SK-N-SH (cell line): ENCODE data around the gene RCCD1. TPM values are rescaled to one million over a fixed set of nuclear protein-coding genes. Genes with fewer than 3 reads are reported as not detected.

Experiments
- CTCF ChIA-PET: fragments of 300-600, 350-600 bp; formaldehyde crosslinking; extraction: SDS; loops from one replicate; lab custom pipeline; 2021; lab: Yijun Ruan, JAX
- POLR2A ChIA-PET: fragments of 350-600 bp; sonication (Branson Sonifier 250); formaldehyde crosslinking; extraction: SDS; loops from one replicate; lab custom pipeline; 2020; ENCODE audit warnings: antibody characterized with exemption, inconsistent platforms; lab: Yijun Ruan, JAX
- DNase-seq: peaks from one replicate; pipeline ENCODE4 v3.0.0; 2012
- H2AFZ ChIP-seq: fragments of 200-600 bp; sonication (generic); 2 replicates; pipeline ENCODE4 v1.8.1; 2016; ENCODE audit warnings: antibody characterized with exemption, mild to moderate bottlenecking, low read depth
- H3F3A ChIP-seq: fragments of 200-600 bp; sonication (generic); replicated peaks from 2 replicates; pipeline ENCODE3; 2016; ENCODE audit warnings: antibody characterized with exemption, mild to moderate bottlenecking; ENCODE audit not compliant: insufficient read depth
- H3K27ac ChIP-seq, 2 experiments: fragments of 200-500 bp in 1 of 2; fragments of 200-600 bp in 1 of 2; sonication (Bioruptor generic) in 1 of 2; sonication (generic), shearing (Covaris generic) in 1 of 2; 2 replicates each; pipeline versions ENCODE4 v1.5.1 to v1.6.1; 2014 to 2016; ENCODE audit warnings: low read depth in 2 of 2, inconsistent platforms in 1 of 2, low read length in 1 of 2, mild to moderate bottlenecking in 1 of 2, mixed read lengths in 1 of 2
- H3K27me3 ChIP-seq: fragments of 200-600 bp; sonication (generic), shearing (Covaris generic); 2 replicates; pipeline ENCODE4 v1.6.1; 2016; ENCODE audit warnings: mixed run types; ENCODE audit not compliant: insufficient read depth
- H3K36me3 ChIP-seq, 2 experiments: fragments of 200-500 bp in 1 of 2; fragments of 200-600 bp in 1 of 2; sonication (Bioruptor generic) in 1 of 2; sonication (generic) in 1 of 2; replicated peaks in 1 of 2; 2 replicates each; pipeline versions ENCODE3 to v1.5.1; 2014 to 2016; ENCODE audit warnings: low read length in 1 of 2, mild to moderate bottlenecking in 1 of 2; ENCODE audit not compliant: insufficient read depth in 2 of 2, control insufficient read depth in 1 of 2
- H3K4me1 ChIP-seq, 2 experiments: fragments of 200-500 bp in 1 of 2; fragments of 200-600 bp in 1 of 2; sonication (Bioruptor generic) in 1 of 2; sonication (generic), shearing (Covaris generic) in 1 of 2; 2 replicates each; pipeline versions ENCODE4 v1.5.1 to v1.6.1; 2014 to 2016; ENCODE audit warnings: low read depth in 1 of 2, low read length in 1 of 2, mixed run types in 1 of 2; ENCODE audit not compliant: insufficient read depth in 2 of 2, control insufficient read depth in 1 of 2
- H3K4me2 ChIP-seq: fragments of 200-600 bp; sonication (generic), shearing (Covaris generic); 2 replicates; pipeline ENCODE4 v1.6.1; 2017; ENCODE audit warnings: mixed run types
- H3K4me3 ChIP-seq, 2 experiments: fragments of 200-500 bp in 1 of 2; fragments of 200-600 bp in 1 of 2; sonication (Bioruptor generic) in 1 of 2; sonication (generic), shearing (Covaris generic) in 1 of 2; 2 replicates each; pipeline versions ENCODE4 v1.5.1 to v1.8.1; 2014 to 2016; ENCODE audit warnings: low read depth in 2 of 2, inconsistent platforms in 1 of 2, low read length in 1 of 2, mild to moderate bottlenecking in 1 of 2, mixed read lengths in 1 of 2, moderate library complexity in 1 of 2
- H3K79me2 ChIP-seq: fragments of 200-600 bp; sonication (generic); 2 replicates; pipeline ENCODE4 v1.8.1; 2017; ENCODE audit warnings: mild to moderate bottlenecking; ENCODE audit not compliant: insufficient read depth
- H3K9ac ChIP-seq: fragments of 200-600 bp; sonication (generic); 2 replicates; pipeline ENCODE4 v1.6.1; 2017; ENCODE audit warnings: mixed run types
- H3K9me2 ChIP-seq: fragments of 200-600 bp; sonication (generic); 2 replicates; pipeline ENCODE4 v1.6.1; 2017; ENCODE audit warnings: mixed run types
- H3K9me3 ChIP-seq: fragments of 200-600 bp; sonication (generic); 2 replicates; pipeline ENCODE4 v1.6.1; 2017; ENCODE audit warnings: mixed run types, mild to moderate bottlenecking, moderate library complexity
- H4K20me1 ChIP-seq: fragments of 200-600 bp; sonication (generic); 2 replicates; pipeline ENCODE4 v1.6.1; 2017; ENCODE audit warnings: mild to moderate bottlenecking, mixed run types; ENCODE audit not compliant: insufficient read depth
- CHD2 ChIP-seq: fragments of 150-350 bp; IDR thresholded peaks from 2 replicates; pipeline ENCODE4 v1.6.1; 2018; ENCODE audit warnings: low read length; ENCODE audit not compliant: partially characterized antibody
- EP300 ChIP-seq, 2 experiments: IDR thresholded peaks; 2 replicates each; pipeline versions ENCODE4 v1.4.0 to v1.6.1; 2012; ENCODE audit warnings: borderline replicate concordance in 1 of 2, low read depth in 1 of 2, low read length in 1 of 2
- FOXM1 ChIP-seq: IDR thresholded peaks from 2 replicates; pipeline ENCODE4 v1.4.0; 2012; ENCODE audit warnings: low read depth, mild to moderate bottlenecking
- GATA2 ChIP-seq: sonication (generic); formaldehyde crosslinking; IDR thresholded peaks from 2 replicates; pipeline ENCODE4 v1.5.0; 2020; ENCODE audit warnings: mild to moderate bottlenecking, missing genetic modification reagents
- MAX ChIP-seq: IDR thresholded peaks from 2 replicates; pipeline ENCODE4 v1.4.0; 2012; ENCODE audit warnings: low read depth
- NRF1 ChIP-seq: IDR thresholded peaks from 2 replicates; pipeline ENCODE4 v1.6.1; 2012; ENCODE audit warnings: low read depth, mild to moderate bottlenecking, low read length
- POLR2AphosphoS5 ChIP-seq: IDR thresholded peaks from 2 replicates; pipeline ENCODE4 v1.6.1; 2012; ENCODE audit warnings: low read depth, low read length
- RFX5 ChIP-seq: IDR thresholded peaks from 2 replicates; pipeline ENCODE4 v1.6.1; 2012; ENCODE audit warnings: mild to moderate bottlenecking, improper control_type of control experiment, low read length
- SIN3A ChIP-seq: IDR thresholded peaks from 2 replicates; pipeline ENCODE4 v1.6.1; 2012; ENCODE audit warnings: low read depth, mild to moderate bottlenecking, low read length, moderate library complexity, borderline replicate concordance
- TAF1 ChIP-seq: IDR thresholded peaks from 2 replicates; pipeline ENCODE4 v1.6.1; 2012; ENCODE audit warnings: low read depth, mild to moderate bottlenecking, low read length, moderate library complexity, borderline replicate concordance
- TCF12 ChIP-seq: IDR thresholded peaks from 2 replicates; pipeline ENCODE4 v1.4.0; 2012
- USF2 ChIP-seq: fragments of 150-350 bp; IDR thresholded peaks from 2 replicates; pipeline ENCODE4 v1.6.1; 2017; ENCODE audit warnings: antibody characterized with exemption, low read length, low read depth, borderline replicate concordance
- ZBTB33 ChIP-seq: IDR thresholded peaks from 2 replicates; pipeline ENCODE4 v1.4.0; 2012; ENCODE audit warnings: low read depth, borderline replicate concordance
- WGBS: methylation state at CpG from one replicate; pipeline ENCODE4 v1.1.6; 2017; ENCODE audit warnings: low lambda C conversion rate; 5-methylcytosine and 5-hydroxymethylcytosine counted together
- polyA plus RNA-seq, 3 experiments: library from polyadenylated mRNA; depleted of rRNA; stranded (reverse); fragments of >200 nt; gene quantifications; 2 replicates each; pipeline ENCODE4 v1.2.3, GENCODE V29; 2012

The RCCD1 gene
- polyA plus RNA-seq, 1 of the 3 experiments (the other 2 are of a cell fraction): 21.2 TPM

DNA sequence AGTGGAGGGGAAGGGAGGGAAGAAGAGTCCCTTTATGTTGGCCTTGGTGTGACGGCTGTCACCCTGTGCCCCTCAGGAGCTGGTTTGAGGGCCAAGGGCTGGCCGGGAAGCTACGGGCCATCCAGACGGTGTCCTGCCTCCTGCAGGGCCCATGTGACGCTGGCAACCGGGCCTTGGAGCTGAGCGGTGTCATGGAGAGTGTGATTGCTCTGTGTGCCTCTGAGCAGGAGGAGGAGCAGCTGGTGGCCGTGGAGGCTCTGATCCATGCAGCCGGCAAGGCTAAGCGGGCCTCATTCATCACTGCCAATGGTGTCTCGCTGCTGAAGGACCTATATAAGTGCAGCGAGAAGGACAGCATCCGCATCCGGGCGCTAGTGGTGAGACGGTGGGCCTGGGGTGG, 8.1 kb upstream of the RCCD1 start:
- Histone ChIP-seq H3K9ac (no peak overlapping the region), H3K9me2 (no peaks in the 10 kb centered on the region), H3K4me1 (no peaks in the 10 kb centered on the region), H3K27me3 (no peaks in the 10 kb centered on the region), H3K4me2 (no peak overlapping the region), H4K20me1 (no peaks in the 10 kb centered on the region), H3K79me2 (no peaks in the 10 kb centered on the region), H3K9me3 (no peaks in the 10 kb centered on the region), H3K36me3 (peaks cover 13 to 75% of the 10 kb centered on the region in 2 experiments), H3K27ac (no peak overlapping the region), H3F3A (no peaks in the 10 kb centered on the region), H3K4me3 (no peak overlapping the region), H2AFZ (no peak overlapping the region)
- ChIA-PET POLR2A (interaction anchor here (1.0 to 1.2 kb wide), 2 partner anchors 10 to 11 kb away, joined by 3 read pairs; no protein-coding TSS in a partner anchor), CTCF (interaction anchor here (0.8 to 11.4 kb wide), 3 partner anchors 10 to 60 kb away, joined by 3 to 108 read pairs (median 23); partner anchors contain the start of genes HDDC3 and UNC45A)
- DNase-seq: no peak
- 99% methylated on average over 16 of the region's 16 CpGs for WGBS
- no peak for TF ChIP-seq ZBTB33

DNA sequence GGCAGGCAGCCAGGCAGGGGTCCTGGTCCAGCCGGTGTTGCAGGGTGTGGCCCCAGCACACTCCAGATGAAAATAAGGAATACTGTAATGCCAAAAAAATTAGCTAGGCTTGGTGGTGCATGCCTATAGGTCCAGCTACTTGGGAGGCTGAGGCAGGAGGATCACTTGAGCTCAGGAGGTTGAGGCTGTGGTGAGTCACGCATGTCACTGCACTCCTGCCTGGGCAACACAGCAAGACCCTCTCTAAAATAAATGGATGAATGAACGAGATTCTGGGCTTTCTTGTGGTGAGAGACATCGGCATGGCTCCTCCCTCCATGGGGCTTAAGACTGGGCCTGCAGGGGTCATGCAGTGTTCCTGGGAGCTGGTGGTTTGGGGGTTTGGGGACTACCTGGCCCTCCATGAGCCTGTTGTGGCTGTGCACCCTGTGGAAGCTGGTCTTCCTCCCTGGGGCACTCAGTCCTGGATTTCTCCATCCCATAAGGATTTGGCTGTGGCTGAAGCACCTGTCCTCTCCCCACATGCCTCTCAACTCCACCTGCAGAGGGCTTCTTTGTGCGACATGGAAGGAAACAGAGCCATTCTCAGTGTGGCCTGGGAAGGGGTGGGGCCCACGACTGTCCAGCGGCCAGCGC, 7.6 kb upstream of the RCCD1 start:
- TF ChIP-seq POLR2AphosphoS5 (no peak), SIN3A (no peak), MAX (no peak), GATA2 (CRISPR knock-in tag) (no peak), FOXM1 (no peak), USF2 (no peak), TAF1 (no peak), CHD2 (no peak), RFX5 (no peak), NRF1 (no peak), TCF12 (no peak), EP300 (IDR thresholded peaks at IDR 0.05; ENCODE audit: borderline replicate concordance in 1 of 2, low read depth in 1 of 2, low read length in 1 of 2) (no peak)
- peaks cover 18 to 74% of the 10 kb centered on the region in 2 experiments for H3K36me3 ChIP-seq
- no peak overlapping the region for H2AFZ ChIP-seq
- ChIA-PET POLR2A (interaction anchor here (1.0 to 1.2 kb wide), 2 partner anchors 9 to 11 kb away, joined by 3 read pairs; no protein-coding TSS in a partner anchor), CTCF (interaction anchor here (0.8 to 11.4 kb wide), 3 partner anchors 9 to 61 kb away, joined by 3 to 108 read pairs (median 23); partner anchors contain the start of genes HDDC3 and UNC45A)
- H3K4me2 ChIP-seq: no peak overlapping the region
- no peaks in the 10 kb centered on the region for H3K9me2 ChIP-seq
- peaks cover 2% of the 10 kb centered on the region for H3F3A ChIP-seq
- no peaks in the 10 kb centered on the region for H3K9me3 ChIP-seq
- no peak for DNase-seq
- no peaks in the 10 kb centered on the region for H3K79me2 ChIP-seq
- no peak overlapping the region for H3K4me3 ChIP-seq
- H3K9ac ChIP-seq: no peak overlapping the region
- no peaks in the 10 kb centered on the region for H3K4me1 ChIP-seq
- no peak overlapping the region for H3K27ac ChIP-seq
- WGBS: 88% methylated on average over 7 of the region's 8 CpGs
- H4K20me1 ChIP-seq: no peaks in the 10 kb centered on the region
- no peaks in the 10 kb centered on the region for H3K27me3 ChIP-seq
